ENCODE results near the gene CLEC14A. TPM values are rescaled to one million over a fixed set of nuclear protein-coding genes. Genes with fewer than 3 reads are reported as not detected.

Gene CLEC14A
- total RNA-seq, 1 donor = 2.2 TPM

- H3K4me3 ChIP-seq (ENCODE audit: low read depth, low read length) = peak overlapping the region; percentile 72
- no peak for TF ChIP-seq CTCF (IDR thresholded peaks at IDR 0.05; ENCODE audit: insufficient read depth, low read depth, low read length)
- DNase-seq (ENCODE audit: low read depth) = peak; percentile 30
Observed at GRCh38 chr14:38207377-38207735, 48.5 kb downstream of the CLEC14A start.

- peak overlapping the region; percentile 72 for H3K4me3 ChIP-seq (ENCODE audit: low read depth, low read length)
- DNase-seq (ENCODE audit: low read depth) = no peak
- no peak for TF ChIP-seq CTCF (IDR thresholded peaks at IDR 0.05; ENCODE audit: insufficient read depth, low read depth, low read length)
Observed at GRCh38 chr14:38206689-38207376, 49.1 kb downstream of the CLEC14A start.

- no peak overlapping the region for H3K4me3 ChIP-seq (ENCODE audit: low read depth, low read length)
- no peak for DNase-seq (ENCODE audit: low read depth)
- TF ChIP-seq CTCF (IDR thresholded peaks at IDR 0.05; ENCODE audit: insufficient read depth, low read depth, low read length) = no peak
Observed at GRCh38 chr14:38205949-38206665, 49.8 kb downstream of the CLEC14A start.

- H3K4me3 ChIP-seq (ENCODE audit: low read depth, low read length) = no peak overlapping the region
- DNase-seq (ENCODE audit: low read depth) = no peak
- TF ChIP-seq CTCF (IDR thresholded peaks at IDR 0.05; ENCODE audit: insufficient read depth, low read depth, low read length) = no peak
Observed at GRCh38 chr14:38205119-38205813, 50.6 kb downstream of the CLEC14A start.

GRCh38 chr14:38204719-38205115 lies 51.2 kb downstream of the CLEC14A start:
- no peak for TF ChIP-seq CTCF (IDR thresholded peaks at IDR 0.05; ENCODE audit: insufficient read depth, low read depth, low read length)
- no peak overlapping the region for H3K4me3 ChIP-seq (ENCODE audit: low read depth, low read length)
- DNase-seq (ENCODE audit: low read depth) = no peak

Other genes with a start within 250 kb of the CLEC14A start
- 18.7 and 57.9 TPM in 2 replicates for gene SSTR1, start 48.2 kb downstream of the CLEC14A start, total RNA-seq